Left colon (tissue), 2 donors: ENCODE results near the gene AGRP. TPM values are rescaled to one million over a fixed set of nuclear protein-coding genes. Genes with fewer than 3 reads are reported as not detected.
"Not testable (repeated sequence)": the region's sequence is repeated elsewhere in the genome, so short reads cannot be mapped to it uniquely, and the experiment has no call there.

Source experiments
- ATAC-seq: fragments of 200-7000 bp; cut with Tn5 transposase; one replicate; pipeline ENCODE4 v1.9.1; 2020; ENCODE audit warnings: mild to moderate bottlenecking, moderate library complexity
- DNase-seq, 2 donors: peaks; one replicate each; pipeline ENCODE4 v3.0.0-alpha.2; 2020
- intact Hi-C, 2 donors: fragments of 100-400 bp; cut with DNase I in 1 of 2; cut with micrococcal nuclease in 1 of 2; formaldehyde crosslinking; loops; one replicate each; pipeline versions ENCODE4 v1.11.2 to v1.14.0; 2022; cut with DNase I, micrococcal nuclease
- long read RNA-seq: library from polyadenylated mRNA; unstranded; transcript quantifications from one replicate; pipeline ENCODE4 v2.0.0, GENCODE V29; 2021
- total RNA-seq, 2 donors: library from RNA; stranded (reverse); fragmentation: NEBNext Ultra II Directional; extraction: Animal tissue kit (Norgen Biotek cat#: 25700); gene quantifications; one replicate each; pipeline ENCODE4 v1.2.1, GENCODE V29; 2021
- donor health status: DM: no; HTN: no; CAD: no.
- donor health status: DM: yes; HTN: yes; CAD: no.

AGRP gene, protein sequence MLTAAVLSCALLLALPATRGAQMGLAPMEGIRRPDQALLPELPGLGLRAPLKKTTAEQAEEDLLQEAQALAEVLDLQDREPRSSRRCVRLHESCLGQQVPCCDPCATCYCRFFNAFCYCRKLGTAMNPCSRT
- total RNA-seq: not detected
- long read RNA-seq: 0 reads

DNA sequence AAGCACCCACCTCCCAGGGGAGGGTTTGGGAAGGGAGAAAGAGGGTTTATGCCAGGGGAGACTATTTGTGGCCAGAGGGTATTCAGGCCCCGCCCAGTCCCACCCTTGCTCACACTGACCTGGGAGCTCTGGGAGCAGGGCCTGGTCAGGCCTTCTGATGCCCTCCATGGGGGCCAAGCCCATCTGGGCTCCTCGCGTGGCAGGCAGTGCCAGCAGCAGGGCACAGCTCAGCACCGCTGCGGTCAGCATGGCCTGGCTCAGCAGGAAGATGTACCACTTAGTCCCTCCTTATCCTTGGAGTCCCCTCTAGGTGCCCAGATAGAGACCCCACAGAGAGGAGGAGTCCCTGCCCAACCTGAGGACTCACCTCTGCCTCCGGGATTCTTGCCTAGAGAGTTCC, at the start of gene AGRP:
TSS of gene AGRP (minus strand) at position 398 of the 400 bp plus-strand sequence. CDS start at position 249, 149 bp downstream.
- DNase-seq (no peak), ATAC-seq (no peak)
- intact Hi-C loops: no loop called here

DNA sequence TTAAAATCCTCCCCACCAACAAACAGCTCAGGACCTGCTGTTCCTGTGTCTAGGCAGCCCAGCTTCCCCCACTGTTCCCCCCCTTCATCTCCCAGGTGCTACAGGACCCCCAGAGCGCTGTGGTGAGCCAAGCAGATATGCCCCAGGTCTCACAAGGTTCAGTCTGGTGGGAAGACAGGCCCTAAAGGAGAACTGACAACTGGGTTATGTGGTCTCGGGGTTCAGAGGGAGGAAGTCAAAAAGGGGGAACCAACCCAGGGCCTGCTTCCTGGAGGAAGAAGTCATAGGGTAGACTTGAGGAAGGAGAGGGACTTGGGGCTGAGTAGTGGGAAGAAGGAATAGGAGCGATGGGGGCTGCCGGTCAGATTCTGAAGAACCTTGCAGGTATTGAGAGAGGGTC, 47.9 kb upstream of the AGRP start:
- DNase-seq (no peak), ATAC-seq (no peak)
- intact Hi-C loops: no loop called here

DNA sequence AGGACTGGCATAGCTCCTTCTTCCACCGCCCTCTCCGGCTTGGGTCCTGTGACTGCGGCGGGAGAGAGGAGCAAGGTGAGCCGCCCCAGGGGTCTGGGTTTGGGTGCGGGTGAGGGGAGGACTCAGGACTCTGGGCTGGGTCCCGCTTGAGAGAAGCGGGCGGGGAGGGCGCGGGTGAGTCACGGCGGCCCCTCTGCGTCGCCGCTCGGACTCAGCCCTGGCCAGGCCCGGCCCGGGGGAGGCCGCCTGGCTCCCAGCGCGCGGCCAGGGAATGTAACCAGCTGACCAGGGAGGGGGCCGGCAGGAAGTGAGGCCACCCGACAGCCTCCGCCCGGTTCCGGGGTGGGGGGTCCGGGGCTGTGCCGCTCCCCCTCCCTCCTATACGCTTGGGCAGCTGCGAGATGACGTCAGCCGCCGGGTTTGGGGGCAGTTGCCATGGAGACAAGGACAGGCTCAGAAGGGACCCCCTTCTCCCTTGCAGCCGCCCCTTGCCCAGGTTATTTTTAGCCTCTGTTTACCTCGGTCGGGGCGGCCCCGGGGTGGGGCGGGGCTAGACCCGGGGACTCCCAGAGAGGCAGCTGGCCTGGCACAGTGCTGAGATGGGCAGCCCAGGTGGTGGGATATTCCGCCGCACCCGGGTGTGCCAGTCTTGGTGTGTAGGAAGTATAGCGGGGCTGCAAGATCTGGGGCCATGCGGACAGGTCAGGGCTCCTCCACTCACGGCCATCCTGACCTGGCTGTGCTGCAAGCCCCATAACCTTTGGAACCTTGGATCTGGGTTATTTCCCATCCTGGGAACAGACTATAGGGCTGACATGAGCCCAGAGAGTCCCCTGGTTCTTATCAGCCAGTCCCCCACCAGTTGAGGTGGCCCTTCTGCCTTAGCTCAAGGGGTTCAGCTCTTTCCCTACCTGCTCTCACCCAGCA, 46.9 kb upstream of the AGRP start:
- DNase-seq (peak; percentile 66 to 77), ATAC-seq (peak; percentile 57)
- intact Hi-C loops: no loop called here

DNA sequence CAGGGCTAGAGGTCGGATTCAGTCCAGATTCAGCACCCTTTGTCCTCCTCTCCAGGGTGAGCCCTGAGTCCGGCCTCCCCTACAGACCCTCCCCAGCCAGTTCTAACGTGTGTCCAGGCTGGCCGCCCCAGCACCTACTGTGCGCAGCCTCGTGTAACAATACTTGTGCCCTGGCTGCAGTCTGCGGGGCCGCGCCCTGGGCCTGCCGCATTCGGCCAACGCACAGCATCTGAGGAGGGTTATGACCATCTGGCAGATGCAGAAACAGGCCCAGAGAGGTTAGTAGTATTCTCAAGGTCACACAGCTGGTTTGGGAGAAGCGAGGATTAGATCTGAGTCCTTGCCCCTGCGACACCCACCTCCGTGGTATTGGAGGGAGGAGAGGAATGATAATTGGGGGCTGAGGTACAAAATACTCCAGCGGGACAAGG, 46.2 kb upstream of the AGRP start:
- DNase-seq (no peak), ATAC-seq (peak; percentile 20)
- intact Hi-C loops: no loop called here

DNA sequence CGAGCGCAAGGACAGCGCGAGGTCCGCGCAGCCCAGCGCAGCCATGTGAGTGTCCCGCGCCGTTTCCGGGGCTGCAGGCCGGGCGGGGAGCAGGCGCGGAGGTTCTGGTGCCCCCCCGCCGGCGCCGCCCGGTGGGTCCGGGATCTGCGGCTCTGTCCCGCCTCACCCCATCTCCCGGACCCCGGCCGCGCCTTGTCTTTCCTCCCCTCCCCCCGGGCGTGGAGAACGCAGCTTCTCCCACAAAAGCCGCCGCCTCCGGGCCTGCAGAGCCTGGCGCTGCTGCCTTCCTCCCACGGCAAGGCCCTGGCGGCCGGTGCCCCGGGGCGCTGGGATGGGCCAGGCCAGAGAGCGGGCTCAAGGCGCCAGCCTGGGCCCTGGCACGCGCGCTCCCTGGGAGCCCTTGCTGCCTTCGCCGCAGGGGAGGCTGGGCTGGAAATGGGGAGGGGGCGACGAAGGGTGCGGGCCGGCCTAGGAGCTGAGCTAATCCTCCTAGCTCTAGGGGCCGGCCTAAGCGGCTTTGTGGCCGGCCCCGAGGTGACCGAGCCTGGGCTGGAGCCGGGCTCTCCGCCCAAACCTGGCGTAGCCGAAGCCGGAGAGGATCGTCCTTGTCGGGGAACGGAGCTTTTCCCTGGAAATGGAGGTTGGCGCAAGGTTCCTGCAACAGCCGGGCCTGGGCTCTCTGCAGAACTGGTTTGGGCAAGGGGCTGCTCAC, 45.7 kb upstream of the AGRP start:
- DNase-seq: peak in 1 of 2 donors; percentile 56

DNA sequence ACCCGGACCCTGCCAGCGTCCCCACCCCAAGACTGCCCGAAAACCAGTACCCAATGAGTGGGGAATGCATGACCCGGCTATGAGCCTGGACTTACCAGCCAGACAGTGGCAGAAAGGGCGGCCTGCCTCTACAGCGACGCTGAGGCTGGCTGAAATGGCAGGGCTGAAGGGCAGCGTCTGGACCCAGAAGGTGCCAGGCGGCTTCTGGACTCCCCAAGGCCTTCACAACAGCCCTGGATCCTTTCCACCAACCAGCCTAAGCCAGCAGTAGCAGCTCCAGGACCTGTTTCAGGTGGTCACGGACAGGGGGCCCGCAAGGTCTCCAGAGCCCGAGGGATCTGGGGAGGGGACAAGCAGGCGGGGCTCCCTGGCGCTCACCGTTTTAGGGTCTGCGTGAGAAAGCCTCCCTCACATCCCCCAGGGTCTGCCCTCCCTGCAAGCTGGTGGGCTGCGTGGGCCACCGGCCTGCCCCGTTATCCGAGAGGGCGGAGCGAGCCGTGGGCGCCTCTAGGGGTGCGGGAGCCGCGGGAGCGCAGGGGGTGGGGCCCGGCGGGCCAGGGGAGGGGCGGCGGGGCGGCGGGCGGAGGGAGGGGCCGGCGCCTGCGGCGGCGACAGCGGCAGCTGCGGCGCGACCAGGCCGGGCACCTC, 45.0 kb upstream of the AGRP start, which contains the start of gene RIPOR1:
TSS of gene RIPOR1 (plus strand) at position 608 of the 648 bp plus-strand sequence. CDS start 9,618 bp downstream, outside the sequence.
- ATAC-seq (peak; percentile 65), DNase-seq (peak; percentile 51 to 68)
- intact Hi-C loops: no loop called here

More for the DNA sequence above, 45.7 kb upstream of the AGRP start:
- intact Hi-C loops: no loop called here
- ATAC-seq: peak; percentile 67

DNA sequence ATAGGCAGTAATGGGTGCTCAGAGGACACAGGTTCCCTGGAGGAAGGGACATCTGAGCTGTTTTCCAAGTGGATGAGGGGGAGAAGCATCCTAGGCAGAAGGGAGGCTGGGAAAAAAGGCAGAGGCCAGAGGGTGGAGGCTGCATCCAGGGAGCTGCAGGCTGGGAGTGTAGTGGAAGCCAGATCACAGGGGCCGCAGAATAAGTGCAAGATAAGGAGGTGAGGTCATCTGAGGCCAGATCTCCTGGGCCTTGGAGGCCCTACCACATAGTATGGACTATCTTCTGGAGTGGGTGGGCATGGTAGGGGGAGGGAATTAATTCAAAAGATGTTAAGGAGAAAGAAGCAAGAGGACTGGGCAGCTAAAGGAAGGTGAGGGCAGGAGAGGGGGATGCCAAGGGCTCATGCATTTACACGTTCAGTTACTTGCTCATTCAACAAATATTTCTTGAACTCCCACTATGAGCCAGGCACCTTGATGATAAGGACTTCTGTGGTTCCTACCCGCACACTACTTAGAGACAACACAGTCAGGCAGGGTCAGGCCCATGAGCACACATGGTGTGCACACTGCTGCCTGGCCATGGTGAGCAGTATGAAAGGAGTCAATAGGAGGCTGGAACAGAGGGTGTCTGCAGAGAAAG, 42.9 kb upstream of the AGRP start:
- intact Hi-C loops: no loop called here
- ATAC-seq (no peak), DNase-seq (no peak)

DNA sequence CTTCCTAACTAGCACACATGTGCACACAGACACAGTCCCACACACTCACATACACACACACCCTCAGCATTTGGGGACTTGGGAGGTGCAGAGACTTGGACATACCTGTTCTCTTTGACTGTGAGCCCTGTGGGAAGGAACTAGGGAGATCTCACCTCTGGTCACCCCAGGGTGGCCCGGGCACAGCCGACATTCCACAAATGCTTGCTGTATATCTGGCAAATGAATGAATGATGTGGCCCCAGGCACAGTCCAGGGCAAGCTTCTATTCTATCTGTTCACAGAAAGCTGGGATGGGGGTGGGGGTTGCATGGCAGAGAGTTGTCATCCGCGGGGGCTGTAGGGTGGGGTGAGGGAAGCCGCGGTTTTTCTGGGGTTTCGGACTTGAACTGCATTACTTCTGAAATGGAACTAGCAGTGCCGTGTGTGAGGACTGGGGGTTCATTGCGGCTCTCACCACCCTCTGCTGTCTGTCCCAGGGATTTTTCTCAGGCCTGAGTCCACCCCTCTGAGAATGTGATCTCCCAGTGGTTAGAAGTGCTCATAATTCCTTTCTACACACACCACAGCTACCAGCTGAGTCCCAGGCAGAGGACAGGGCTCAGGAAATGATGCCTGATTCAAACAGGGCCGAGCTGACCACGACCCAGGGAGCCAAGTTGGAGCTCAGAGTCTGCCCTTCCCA, 42.0 kb upstream of the AGRP start:
- intact Hi-C loops: no loop called here
- ATAC-seq (no peak), DNase-seq (no peak)

DNA sequence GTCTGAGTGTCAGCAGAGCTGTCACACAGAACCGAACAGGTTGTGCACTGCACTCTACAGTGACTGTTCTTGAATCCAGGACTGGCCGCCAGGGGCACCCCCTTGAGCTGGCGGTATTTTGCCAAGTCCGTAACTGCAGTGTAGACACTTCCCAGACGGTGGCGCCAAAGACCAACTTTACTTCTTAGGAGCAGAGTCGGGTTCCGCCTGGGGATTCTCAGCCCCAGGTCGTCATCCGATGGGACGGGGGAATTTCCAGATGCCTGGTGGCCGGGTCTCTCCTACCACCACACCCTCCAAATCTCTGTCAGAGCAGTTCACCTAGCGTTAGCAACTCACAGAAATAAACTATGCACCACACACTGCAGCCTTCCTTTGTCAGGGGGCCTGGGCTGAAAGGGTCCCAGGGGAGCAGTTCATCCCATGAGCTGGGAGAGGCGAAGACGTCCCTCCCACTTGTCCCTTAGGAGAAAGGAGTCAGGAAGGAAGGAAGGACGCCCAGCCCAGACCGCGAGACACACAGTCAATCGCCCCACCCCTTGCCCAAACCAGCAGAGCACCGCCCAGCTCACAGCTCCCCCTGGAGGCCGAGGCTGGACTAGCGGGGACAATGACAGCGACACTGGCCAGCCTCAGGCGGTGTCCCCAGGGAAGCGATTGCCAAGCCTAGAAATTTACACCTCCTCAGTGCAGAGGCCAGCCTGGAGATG, 37.9 kb upstream of the AGRP start:
- peak; percentile 92 to 98 for DNase-seq
- peak; percentile 90 for ATAC-seq
- intact Hi-C loops: loop anchor here in 1 of 2 donors (5.0 kb wide), 1 partner anchor 146 kb away; the partner anchor contains the start of genes C16orf86 and ENKD1

DNA sequence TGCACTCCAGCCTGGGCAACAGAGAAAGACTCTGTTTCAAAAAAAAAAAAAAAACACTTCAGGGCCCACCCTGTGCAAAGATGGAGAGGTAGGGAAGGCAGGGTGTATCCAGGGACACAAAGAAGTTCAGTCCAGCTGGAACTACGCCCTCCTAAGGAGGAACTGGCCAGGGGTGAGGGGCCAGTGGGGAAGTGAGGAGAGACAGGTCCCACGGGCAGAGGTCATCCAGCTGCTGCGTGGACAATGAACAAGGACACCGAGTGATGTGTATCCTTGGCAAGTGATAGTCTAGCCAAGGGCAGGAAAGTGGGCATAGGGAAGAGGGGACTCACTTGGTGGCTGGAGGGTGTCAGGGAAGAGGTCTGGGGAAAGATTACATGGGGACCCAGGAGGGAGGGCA, 35.9 kb upstream of the AGRP start:
- ATAC-seq: no peak
- no peak for DNase-seq
- intact Hi-C loops: no loop called here

DNA sequence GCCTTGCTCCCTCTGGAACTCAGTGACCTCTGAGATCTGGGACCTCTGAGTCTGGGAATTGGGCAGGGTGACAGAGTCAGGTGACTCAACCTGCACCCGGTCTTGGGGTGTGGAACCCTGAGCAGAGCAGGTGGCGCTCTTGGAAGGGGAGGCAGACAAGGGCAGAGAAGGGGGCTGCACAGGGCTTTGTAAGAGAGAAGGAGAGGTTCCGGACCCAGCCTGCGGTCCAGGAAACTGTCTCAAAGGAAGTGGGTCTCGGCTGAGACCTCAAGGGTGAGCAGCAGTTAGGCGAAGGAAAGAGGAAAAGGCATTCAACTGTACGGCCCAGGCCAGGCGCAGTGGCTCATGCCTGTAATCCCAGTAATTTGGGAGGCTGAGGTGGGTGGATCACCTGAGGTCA, 35.3 kb upstream of the AGRP start:
- intact Hi-C loops: no loop called here
- ATAC-seq: no peak
- no peak for DNase-seq

DNA sequence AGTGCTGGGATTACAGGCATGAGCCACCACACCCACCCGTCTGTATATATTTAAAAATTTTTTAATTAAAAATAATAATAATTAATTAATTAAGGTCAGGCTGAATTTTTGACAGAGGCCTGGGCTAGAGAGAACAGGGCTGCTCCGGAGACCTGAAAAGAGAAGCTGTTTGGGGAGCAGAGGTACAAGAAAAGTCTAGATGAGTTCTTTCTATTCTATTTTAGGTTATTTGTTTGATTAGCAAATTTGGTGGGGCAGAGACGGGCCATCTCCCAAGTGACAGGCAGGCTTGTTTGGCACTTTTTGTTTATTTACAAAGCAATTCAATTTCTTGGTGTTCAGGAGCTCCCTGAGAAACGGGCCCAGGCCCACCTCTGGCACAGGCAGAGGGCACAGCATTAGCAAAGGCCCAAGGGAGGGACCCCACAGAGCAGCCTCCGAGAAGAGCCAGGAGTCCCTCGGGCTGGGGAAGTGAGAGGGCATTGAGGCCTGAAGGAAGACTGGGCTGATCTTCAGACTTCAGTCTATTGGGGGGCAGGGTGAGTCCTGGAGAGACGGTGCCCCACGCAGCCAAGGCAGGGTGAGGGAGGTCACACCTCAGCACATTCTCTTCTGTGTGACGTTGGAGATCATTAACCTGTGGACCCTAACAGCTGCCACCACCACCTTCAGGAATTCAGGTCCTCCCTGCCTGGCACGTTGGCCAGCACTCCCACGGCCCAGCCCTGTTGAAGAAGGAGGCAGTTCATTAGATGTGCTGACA, 34.5 kb upstream of the AGRP start:
- intact Hi-C loops: no loop called here
- ATAC-seq (no peak), DNase-seq (no peak)

DNA sequence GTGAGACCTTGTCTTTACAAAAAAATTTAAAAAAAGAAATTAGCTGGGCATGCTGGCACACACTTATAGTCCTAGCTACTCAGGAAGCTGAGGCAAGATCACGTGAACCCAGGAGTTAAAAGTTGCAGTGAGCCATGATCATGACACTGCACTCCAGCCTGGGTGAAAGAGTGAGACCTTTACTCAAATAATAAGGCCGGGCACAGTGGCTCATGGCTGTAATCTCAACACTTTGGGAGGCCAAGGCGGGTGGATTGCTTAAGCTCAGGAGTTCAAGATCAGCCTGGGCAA, 33.8 kb upstream of the AGRP start:
- intact Hi-C loops: no loop called here
- no peak for DNase-seq
- no peak for ATAC-seq

DNA sequence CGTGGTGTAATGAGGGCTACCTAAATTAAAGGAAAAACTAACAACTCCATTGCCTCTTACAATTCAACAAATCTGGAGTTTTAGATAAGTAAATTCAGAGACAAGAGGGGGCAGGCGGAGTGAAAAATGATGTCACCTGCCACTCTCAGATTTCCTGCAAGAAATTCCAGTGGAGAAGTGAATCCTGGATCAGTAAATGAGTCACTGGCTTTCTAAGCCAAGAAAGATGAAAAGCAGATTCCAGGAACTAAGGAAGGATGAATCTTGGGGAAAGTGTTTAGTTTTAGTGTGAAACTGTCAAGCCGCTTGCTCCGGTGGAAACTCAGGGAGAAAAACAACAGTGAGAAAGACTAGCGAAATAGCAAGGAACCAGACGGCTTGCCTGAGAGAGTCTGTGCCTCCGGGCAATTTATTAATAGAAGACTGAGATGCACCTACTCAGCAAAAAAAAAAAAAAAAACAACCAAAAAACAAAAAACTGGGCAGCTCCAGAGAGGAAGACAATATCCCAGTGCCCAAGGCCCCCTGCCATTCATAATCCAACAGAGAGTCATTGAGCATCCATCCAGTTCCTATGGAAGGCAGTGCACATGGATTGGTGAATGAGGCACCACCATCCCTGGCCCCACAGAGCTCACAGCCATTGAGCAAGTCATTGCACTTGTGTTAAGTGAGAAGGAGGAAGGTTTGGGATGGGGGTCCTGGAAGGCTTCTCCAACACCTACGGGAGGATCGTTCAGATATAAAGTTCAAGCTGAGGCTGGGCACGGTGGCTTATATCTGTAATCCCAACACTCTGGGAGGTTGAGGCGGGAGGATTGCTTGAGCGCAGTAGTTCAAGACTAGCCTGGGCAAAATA, 33.2 kb upstream of the AGRP start:
- intact Hi-C loops: no loop called here

DNA sequence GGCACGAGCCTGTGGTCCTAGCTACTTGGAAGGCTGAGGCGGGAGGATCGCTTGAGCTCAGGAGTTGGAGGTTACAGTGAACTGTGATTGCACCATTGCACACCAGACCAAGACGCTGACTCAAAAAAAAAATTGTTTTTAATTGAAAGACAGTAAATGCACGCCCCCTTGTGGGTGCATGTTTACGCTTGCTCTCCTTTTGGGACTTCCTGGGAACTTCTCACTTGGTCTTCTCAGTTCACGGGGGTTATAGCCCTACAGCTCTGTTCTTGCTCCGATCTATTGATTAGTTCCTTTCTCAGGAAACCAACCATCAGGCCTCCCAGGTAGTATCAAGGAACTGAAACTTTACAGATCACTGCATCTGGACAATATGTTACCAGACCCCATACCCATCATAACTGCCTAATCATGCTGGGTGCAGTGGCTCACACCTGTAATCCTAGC, 31.1 kb upstream of the AGRP start:
- intact Hi-C loops: loop anchor here in 1 of 2 donors (2.0 kb wide), 1 partner anchor 20 kb away; no protein-coding TSS in a partner anchor
- DNase-seq (peak; percentile 74 to 92), ATAC-seq (peak; percentile 72)

More for the DNA sequence above, 33.2 kb upstream of the AGRP start:
- DNase-seq (no peak), ATAC-seq (no peak)

DNA sequence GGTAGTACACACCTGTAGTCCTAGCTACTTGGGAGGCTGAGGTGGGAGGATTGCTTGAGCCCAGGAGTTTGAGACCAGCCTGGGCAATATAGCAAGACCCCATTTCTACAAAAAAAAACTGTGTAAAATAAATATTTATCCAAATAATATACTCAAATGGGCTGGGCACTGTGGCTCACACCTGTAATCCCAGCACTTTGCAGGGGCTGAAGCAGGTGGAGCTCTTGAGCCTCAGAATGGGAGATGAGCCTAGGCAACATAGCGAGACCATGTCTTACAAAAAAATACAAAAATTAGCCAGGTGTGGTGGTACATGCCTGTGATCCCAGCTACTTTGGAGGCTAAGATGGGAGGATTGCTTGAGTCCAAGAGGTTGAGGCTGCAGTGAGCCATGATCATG, 30.5 kb upstream of the AGRP start:
- intact Hi-C loops: loop anchor here in 1 of 2 donors (2.0 kb wide), 1 partner anchor 19 kb away; no protein-coding TSS in a partner anchor
- not testable (repeated sequence) for DNase-seq, ATAC-seq
